ENCODE data around the gene ATP10B. TPM values are rescaled to one million over a fixed set of nuclear protein-coding genes. Genes with fewer than 3 reads are reported as not detected.

The ATP10B gene
- total RNA-seq, 2 donors from 2014 or later = 0.99 TPM; not detected in 1

DNA sequence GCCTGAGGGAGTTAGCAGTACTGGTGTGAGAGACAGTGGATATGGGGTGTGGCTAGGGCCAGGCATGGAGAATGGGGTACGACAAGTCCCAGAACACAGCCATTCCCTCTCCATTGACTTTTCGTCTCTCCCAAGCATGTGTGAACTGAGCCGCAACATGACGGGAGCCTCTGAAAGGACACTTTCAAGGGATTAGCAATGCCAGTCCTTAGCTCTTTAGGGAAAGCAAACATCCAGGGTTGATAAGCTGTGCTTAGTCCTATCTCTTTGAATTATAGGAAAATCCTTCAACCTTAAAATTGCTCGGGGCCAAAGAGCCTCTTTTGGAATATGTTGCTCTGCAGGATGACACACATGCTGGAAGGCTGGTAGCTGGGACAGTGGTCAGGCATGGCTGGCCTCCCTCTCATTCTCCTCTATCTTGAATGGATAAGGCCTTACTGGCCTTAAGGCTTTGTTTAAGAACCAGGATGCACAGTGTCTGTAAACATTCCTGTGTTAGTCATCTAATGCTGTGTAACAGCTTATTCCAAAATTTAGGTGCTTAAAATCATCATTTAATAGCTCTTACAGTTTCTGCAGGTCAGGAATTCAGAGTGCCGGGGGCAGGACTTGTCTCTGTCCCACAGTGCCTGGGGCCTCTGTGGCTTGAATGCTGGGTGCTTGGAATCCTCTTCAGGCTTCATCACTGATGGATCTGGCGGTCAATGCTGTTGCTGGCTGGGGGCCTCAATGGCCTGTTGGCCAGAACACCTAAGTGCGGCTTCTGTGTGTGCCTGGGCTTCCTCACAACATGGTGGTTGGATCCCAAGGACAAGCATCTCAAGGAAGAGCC is 335.1 kb downstream of the ATP10B start:
- Histone ChIP-seq H3K36me3 (no peaks in the 10 kb centered on the region), H3K4me3 (no peak overlapping the region), H3K27me3 (replicated peaks; ENCODE audit: insufficient read depth) (no peaks in the 10 kb centered on the region), H3K27ac (no peak overlapping the region), H3K9me3 (no peaks in the 10 kb centered on the region), H3K4me1 (ENCODE audit: control insufficient read depth in 1 of 2, low read depth in 2 of 2) (no peaks in the 10 kb centered on the region)
- no peak for ATAC-seq (ENCODE audit: insufficient number of reproducible peaks, low FRiP score, low read depth)
- TF ChIP-seq, protein P1, sequence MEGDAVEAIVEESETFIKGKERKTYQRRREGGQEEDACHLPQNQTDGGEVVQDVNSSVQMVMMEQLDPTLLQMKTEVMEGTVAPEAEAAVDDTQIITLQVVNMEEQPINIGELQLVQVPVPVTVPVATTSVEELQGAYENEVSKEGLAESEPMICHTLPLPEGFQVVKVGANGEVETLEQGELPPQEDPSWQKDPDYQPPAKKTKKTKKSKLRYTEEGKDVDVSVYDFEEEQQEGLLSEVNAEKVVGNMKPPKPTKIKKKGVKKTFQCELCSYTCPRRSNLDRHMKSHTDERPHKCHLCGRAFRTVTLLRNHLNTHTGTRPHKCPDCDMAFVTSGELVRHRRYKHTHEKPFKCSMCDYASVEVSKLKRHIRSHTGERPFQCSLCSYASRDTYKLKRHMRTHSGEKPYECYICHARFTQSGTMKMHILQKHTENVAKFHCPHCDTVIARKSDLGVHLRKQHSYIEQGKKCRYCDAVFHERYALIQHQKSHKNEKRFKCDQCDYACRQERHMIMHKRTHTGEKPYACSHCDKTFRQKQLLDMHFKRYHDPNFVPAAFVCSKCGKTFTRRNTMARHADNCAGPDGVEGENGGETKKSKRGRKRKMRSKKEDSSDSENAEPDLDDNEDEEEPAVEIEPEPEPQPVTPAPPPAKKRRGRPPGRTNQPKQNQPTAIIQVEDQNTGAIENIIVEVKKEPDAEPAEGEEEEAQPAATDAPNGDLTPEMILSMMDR (IDR thresholded peaks at IDR 0.05) = no peak
- DNase-seq (ENCODE audit: low spot score) = no peak

DNA sequence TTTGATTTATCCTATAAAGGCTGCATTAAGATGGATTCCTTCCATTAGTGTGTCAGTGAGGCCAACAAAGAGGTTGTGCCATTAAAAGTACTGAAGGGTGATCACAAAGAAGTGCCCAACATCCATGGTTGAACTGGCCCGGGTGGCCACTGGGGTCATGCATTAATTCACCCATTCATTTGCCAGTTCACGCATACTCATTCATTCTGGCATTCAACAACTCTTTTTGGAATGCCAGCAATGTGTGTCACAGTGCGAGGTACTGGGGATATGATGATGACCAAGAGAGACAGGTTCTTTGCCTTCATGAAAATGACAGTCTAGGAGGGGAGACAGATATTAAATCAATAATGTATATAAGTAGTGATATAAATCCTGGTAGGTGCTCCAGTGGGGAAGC is 337.1 kb downstream of the ATP10B start:
- Histone ChIP-seq H3K27me3 (replicated peaks; ENCODE audit: insufficient read depth) (no peaks in the 10 kb centered on the region), H3K4me1 (ENCODE audit: control insufficient read depth in 1 of 2, low read depth in 2 of 2) (no peaks in the 10 kb centered on the region), H3K4me3 (no peak overlapping the region), H3K9me3 (no peaks in the 10 kb centered on the region), H3K36me3 (no peaks in the 10 kb centered on the region), H3K27ac (no peak overlapping the region)
- ATAC-seq (ENCODE audit: insufficient number of reproducible peaks, low FRiP score, low read depth) (no peak), DNase-seq (ENCODE audit: low spot score) (no peak)
- TF ChIP-seq, protein P1 (IDR thresholded peaks at IDR 0.05) = no peak

DNA sequence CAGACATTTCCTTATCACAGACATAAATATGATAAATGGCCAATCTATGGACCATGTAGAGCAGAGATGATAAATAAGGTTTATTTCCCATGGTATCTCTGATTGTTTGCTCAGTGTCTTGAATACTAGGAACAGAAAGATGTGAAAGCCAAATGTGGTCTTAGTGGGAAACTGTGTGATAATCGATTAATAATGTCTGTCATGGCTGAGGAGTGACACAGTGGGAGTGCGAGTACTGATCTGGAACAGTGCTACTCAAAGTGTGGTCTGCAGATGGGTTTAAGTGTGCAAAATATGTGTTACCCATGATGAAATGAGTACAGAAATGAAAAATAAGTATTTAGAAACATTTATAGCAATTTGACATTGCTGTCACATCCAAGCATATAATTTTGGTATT is 337.8 kb downstream of the ATP10B start:
- Histone ChIP-seq H3K4me3 (no peak overlapping the region), H3K4me1 (ENCODE audit: control insufficient read depth in 1 of 2, low read depth in 2 of 2) (no peaks in the 10 kb centered on the region), H3K9me3 (no peaks in the 10 kb centered on the region), H3K27ac (no peak overlapping the region), H3K27me3 (replicated peaks; ENCODE audit: insufficient read depth) (no peaks in the 10 kb centered on the region), H3K36me3 (no peaks in the 10 kb centered on the region)
- ATAC-seq (ENCODE audit: insufficient number of reproducible peaks, low FRiP score, low read depth) (no peak), DNase-seq (ENCODE audit: low spot score) (no peak)
- TF ChIP-seq, protein P1 (IDR thresholded peaks at IDR 0.05) = no peak

DNA sequence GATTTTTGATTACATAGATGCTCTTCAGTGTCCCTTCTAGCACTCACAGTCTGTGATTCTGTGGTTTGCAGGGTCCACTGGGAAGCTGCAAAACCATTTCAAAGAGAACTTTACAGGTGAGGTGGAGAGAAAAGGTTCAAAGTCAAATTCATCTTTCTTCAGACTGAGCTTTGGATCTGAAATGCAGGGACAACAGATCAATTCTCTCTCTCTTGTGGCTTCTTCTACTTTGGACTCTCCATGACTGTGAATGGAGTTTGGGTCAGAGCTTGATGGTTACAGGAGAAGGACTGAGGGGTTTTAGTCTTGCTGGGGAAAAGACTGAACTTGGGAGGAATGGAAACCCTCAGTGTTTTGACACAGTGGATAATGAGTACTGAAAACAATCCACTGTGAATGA is 338.5 kb downstream of the ATP10B start:
- no peaks in the 10 kb centered on the region for H3K9me3 ChIP-seq
- TF ChIP-seq, protein P1 (IDR thresholded peaks at IDR 0.05) = no peak
- no peak for ATAC-seq (ENCODE audit: insufficient number of reproducible peaks, low FRiP score, low read depth)

More for the DNA sequence above, 338.5 kb downstream of the ATP10B start:
- Histone ChIP-seq H3K4me3 (no peak overlapping the region), H3K4me1 (ENCODE audit: control insufficient read depth in 1 of 2, low read depth in 2 of 2) (no peaks in the 10 kb centered on the region), H3K27ac (no peak overlapping the region), H3K27me3 (replicated peaks; ENCODE audit: insufficient read depth) (no peaks in the 10 kb centered on the region), H3K36me3 (no peaks in the 10 kb centered on the region)
- no peak for DNase-seq (ENCODE audit: low spot score)

Data from thoracic aorta (tissue), 2 donors.